Measurements from ENCODE around the gene ZFP2. TPM values are rescaled to one million over a fixed set of nuclear protein-coding genes. Genes with fewer than 3 reads are reported as not detected.

The ZFP2 gene
- total and polyA plus RNA-seq, 2 donors (not counting 3 experiments of a cell fraction or from before 2014, with no cell fraction given): 0.07 to 0.75 TPM

GRCh38 chr5:178851951-178852350 lies 43.8 kb upstream of the ZFP2 start:
- dilution Hi-C loops (cut with MboI; ENCODE audit: extremely low pct_ligation_motif_present, low sequenced_read_pairs) (no loop called here), intact Hi-C loops (cut with micrococcal nuclease) (no loop called here)
- Histone ChIP-seq H4K20me1 (replicated peaks; ENCODE audit: control insufficient read depth, extremely low read depth, insufficient read depth, low read length) (no peaks in the 10 kb centered on the region), H3K27ac (ENCODE audit: insufficient read depth, low read depth, low read length) (no peak overlapping the region), H2AFZ (ENCODE audit: low read depth, low read length) (no peak overlapping the region), H3K4me1 (ENCODE audit: control insufficient read depth, extremely low read depth, insufficient read depth, low read length) (no peaks in the 10 kb centered on the region), H3K9ac (replicated peaks; ENCODE audit: extremely low read depth, insufficient read depth, low read length) (no peak overlapping the region), H3K9me3 (replicated peaks; ENCODE audit: control insufficient read depth, insufficient read depth, low read length) (no peaks in the 10 kb centered on the region), H3K79me2 (ENCODE audit: control insufficient read depth, insufficient read depth, low read length) (no peaks in the 10 kb centered on the region), H3K9me1 (replicated peaks; ENCODE audit: control insufficient read depth, extremely low read depth, insufficient read depth, low read length) (no peaks in the 10 kb centered on the region), H3K36me3 (ENCODE audit: control insufficient read depth in 2 of 2, extremely low read depth in 1 of 2, insufficient read depth in 2 of 2, low read length in 2 of 2) (no peaks in the 10 kb centered on the region), H3K4me2 (ENCODE audit: insufficient read depth, low read length) (no peak overlapping the region), H3K4me3 (replicated peaks in 1 of 3; ENCODE audit: insufficient read depth in 1 of 3, low read depth in 1 of 3, low read length in 3 of 3) (no peak overlapping the region), H3K27me3 (ENCODE audit: control insufficient read depth in 2 of 2, insufficient read depth in 2 of 2, low read length in 2 of 2) (no peaks in the 10 kb centered on the region)
- DNase-seq (ENCODE audit: low read depth, low spot score): no peak
- ChIA-PET CTCF (no interaction called here), POLR2A (no interaction called here)
- BruUV-seq (replicated peaks): no TSS peak
- no peak for FAIRE-seq
- TF ChIP-seq MYC (IDR thresholded peaks at IDR 0.05; ENCODE audit: low read depth, low read length) (no peak), EZH2 (IDR thresholded peaks at IDR 0.05; ENCODE audit: borderline replicate concordance, low read depth, low read length, severe bottlenecking) (no peak), POLR2A (IDR thresholded peaks at IDR 0.05; ENCODE audit: low read depth, low read length) (no peak), FOS (IDR thresholded peaks at IDR 0.05; ENCODE audit: borderline replicate concordance, insufficient read depth, low read length) (no peak), MAX (IDR thresholded peaks at IDR 0.05; ENCODE audit: insufficient read depth, insufficient read length) (no peak), JUN (IDR thresholded peaks at IDR 0.05; ENCODE audit: borderline replicate concordance, insufficient read depth, insufficient read length, low read depth) (no peak), POLR2AphosphoS5 (IDR thresholded peaks at IDR 0.05; ENCODE audit: insufficient read depth, low read depth, low read length) (no peak), CTCF (IDR thresholded peaks at IDR 0.05; ENCODE audit: extremely low read depth in 1 of 2, insufficient read depth in 1 of 2, low read depth in 1 of 2, low read length in 2 of 2) (no peak), GATA2 (IDR thresholded peaks at IDR 0.05; ENCODE audit: insufficient read depth, insufficient read length, low read depth, low read length) (no peak)
